Stimulated activated CD4-positive, alpha-beta T cell treated with anti-CD3 and anti-CD28 coated beads, Interleukin-15, amount 100 ng/mL, for 1 hour (primary cell): Measurements from ENCODE around the gene NELFA.

ENCODE experiments used
- DNase-seq, 2 donors: peaks; one replicate each; pipeline ENCODE4 v3.0.0-alpha.2; 2020; ENCODE audit warnings: low read depth in 1 of 2, low spot score in 1 of 2

Gene NELFA

DNA sequence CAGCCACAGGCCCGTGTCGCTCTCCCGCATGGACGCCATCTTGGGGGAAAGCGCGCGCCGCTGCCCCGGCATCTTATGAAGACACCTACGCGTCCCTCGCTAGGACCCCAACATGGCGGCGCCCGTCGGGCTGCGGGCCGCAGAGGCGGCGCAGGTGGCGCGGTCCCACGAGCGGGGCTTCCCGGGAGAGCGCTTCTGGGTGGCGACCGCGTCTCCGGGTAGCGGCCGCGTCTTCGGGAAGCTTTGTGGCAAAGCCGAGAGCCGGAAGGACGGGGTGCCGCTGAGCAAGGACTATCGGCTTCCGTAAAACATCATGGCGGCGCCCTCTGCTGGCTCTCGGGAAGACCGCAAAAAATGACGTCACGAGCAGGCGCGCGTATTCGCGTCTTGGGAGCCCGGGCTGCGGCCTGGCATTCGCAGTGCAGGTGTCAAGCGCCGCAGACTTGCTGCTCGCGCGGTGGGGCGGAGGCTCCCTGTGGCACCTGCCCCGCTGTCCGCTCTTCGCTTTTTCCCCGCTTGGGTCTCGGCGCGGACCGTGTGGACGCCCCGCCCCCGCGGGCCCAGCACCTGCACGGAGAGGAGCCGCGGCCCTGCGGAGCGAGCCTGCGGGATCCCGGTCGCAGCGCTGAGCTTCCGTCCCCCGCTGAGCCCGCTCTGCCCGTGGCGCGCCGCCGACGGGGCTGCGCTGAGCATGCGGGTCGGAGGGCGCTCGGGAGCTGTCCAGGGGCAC, at the start of gene NELFA:
Gene NELFA (minus strand): TSS at position 54 of the 730 bp plus-strand sequence. CDS start 15 bp downstream, at position 39.
- peak; percentile 88 to 89 for DNase-seq

DNA sequence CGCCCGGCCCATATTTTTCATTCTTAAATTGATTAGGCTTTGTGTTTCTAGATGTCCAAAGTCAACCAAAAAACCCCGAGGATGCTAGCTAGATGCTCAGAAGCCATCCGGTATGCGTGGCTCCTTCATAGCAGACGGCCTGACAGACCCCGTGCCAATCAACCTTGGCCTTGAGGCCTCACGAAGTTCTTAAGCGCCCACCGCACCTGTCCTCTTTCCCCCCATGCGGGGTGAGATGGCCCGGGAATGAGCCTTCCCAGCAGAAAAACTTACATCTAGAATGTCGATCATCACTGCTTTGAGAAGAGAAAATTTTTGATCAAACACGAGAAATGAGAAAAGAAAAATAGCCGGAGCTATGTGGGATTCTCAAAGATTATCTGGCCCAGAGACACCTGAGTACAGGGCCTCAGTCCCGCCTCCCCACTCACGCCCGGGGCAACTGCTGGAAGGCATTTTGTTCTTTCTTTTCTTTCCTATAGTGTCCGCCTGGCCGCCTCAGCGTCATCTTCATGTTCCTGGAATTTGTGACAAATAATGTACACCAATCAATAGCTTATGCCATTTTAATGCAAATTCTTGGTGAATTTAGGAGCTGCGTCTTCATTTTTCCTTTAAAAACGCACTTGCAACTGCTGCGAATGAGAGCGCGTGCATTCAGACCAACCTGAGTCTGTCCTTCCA, 48.8 kb upstream of the NELFA start:
- DNase-seq, result no peak

DNA sequence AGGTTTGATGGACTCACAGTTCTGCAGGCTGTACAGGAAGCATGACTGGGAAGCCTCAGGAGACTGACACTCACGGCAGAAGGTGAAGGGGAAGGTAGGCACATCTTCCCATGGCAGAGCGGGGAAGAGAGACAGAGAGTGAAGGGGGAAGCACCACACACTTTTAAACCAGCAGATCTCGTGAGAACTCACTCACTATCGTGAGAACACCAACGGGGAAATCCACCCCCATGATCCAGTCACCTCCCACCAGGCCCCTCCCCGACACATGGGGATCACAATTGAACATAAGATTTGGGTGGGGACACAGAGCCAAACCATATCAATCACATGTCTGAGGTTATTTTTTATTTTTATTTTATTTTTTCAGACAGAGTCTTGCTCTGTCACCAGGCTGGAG, 45.4 kb upstream of the NELFA start:
- DNase-seq, result no peak

GRCh38 chr4:2051086-2051485, 42.3 kb upstream of the NELFA start:
- no peak for DNase-seq

DNA sequence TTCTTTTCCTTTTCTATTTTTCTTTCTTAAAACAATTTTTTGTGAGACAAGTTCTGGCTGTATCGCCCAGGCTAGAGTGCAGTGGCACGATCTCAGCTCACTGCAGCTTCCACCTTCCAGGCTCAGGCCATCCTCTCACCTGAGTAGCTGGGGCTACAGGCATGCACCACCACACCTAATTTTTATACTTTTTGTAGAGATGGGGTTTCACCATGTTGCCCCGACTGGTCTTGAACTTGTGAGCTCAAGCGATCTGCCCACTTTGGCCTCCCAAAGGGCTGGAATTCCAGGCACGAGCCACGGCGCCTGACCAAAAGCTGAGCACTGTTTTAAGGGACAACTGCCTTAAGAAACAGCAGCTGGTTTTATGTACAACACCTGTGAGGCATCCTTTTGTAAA, 41.0 kb upstream of the NELFA start:
- no peak for DNase-seq

DNA sequence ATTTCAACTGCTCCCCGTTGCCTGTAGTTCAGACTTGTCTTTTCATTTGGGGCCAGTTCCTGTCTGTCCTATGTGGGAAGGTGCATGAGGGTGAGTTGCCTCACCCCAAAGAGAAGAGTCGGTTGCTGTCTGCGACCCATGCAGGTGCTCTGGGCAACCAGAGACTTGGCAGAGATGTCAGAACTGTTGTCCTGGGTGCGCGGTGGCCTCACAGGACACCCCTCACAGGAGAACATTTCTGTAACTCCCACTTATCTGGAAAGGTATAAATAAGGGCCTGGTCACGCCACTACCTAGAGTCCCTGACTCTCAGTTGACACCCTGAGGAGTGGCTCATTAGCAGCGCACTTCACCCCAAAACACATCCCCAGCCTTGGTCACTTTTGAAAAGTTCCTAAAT, 40.6 kb upstream of the NELFA start:
- no peak for DNase-seq

GRCh38 chr4:2048831-2049230, 40.1 kb upstream of the NELFA start:
- DNase-seq, result no peak

DNA sequence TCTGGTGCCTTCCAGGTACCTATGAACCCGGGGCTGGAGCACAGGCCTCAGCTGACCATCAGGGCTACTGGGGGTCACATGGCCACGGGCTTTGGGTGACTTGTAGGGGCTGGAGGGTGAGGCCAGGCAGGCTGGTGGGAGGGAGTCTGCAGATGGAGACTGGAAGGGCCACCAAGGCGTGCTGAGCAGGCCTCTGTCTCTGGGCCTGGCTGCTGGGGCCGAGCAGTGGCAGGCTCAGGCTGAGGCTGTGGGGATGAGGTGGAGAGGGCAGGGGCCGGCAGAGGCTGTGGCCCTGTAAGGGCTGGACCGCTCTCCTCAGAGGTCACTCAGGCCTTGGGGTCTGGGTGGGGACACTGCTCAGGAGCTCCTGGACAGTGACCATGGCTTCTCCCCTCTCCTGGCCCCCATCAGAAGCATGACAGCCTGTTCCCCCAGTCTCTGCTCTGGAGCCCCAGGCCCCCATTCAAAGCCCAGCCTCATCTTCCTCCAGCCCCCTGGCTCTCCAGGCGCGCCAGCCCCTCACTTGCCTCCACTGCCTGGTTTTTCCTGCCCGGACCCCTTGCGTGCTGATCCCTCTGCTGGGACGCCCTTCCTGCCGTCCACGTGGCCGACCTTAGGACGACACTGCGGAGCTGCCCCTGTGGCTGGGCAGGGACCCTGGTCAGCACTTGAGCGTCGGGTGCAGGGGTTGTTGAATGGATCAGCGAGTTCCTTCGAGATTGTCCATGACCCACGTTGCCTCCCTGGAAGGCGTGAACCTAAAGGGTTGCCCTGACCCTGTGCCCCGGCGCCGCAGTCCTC, 39.2 kb upstream of the NELFA start:
- DNase-seq, result no peak

- no peak for DNase-seq
These were observed 38.4 kb upstream of the NELFA start for GRCh38 chr4:2047031-2047660.

- DNase-seq, result no peak
These were observed 37.5 kb upstream of the NELFA start for GRCh38 chr4:2046031-2046961.

DNA sequence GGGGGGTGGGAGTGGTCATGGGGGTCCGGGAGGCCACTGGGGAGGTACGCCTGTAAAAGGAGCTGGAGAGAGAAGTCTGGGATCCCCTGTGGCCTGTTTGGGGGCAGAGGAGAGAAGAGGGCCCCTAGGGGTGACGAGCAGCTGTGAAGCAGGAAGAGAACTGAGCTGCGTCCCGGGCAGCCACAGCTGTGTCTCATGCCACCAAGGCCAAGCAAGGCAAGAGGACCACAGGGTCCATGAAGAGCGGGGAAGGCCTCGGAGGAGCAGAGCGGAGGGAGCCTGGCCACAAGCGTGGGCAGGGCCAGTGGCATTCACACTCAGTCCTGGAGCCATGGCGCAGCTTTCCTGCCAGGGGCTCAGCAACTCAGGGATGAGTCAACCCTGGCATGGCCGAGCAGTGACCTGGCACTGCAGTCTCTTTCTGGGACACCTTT, 36.8 kb upstream of the NELFA start:
- no peak for DNase-seq

GRCh38 chr4:2044542-2045517, 36.1 kb upstream of the NELFA start:
- no peak for DNase-seq

GRCh38 chr4:2044119-2044485, 35.3 kb upstream of the NELFA start:
- DNase-seq, result no peak

- DNase-seq, result no peak
These were observed 34.8 kb upstream of the NELFA start for GRCh38 chr4:2043396-2044118.

- DNase-seq, result no peak
These were observed 34.2 kb upstream of the NELFA start for GRCh38 chr4:2042947-2043395.

DNA sequence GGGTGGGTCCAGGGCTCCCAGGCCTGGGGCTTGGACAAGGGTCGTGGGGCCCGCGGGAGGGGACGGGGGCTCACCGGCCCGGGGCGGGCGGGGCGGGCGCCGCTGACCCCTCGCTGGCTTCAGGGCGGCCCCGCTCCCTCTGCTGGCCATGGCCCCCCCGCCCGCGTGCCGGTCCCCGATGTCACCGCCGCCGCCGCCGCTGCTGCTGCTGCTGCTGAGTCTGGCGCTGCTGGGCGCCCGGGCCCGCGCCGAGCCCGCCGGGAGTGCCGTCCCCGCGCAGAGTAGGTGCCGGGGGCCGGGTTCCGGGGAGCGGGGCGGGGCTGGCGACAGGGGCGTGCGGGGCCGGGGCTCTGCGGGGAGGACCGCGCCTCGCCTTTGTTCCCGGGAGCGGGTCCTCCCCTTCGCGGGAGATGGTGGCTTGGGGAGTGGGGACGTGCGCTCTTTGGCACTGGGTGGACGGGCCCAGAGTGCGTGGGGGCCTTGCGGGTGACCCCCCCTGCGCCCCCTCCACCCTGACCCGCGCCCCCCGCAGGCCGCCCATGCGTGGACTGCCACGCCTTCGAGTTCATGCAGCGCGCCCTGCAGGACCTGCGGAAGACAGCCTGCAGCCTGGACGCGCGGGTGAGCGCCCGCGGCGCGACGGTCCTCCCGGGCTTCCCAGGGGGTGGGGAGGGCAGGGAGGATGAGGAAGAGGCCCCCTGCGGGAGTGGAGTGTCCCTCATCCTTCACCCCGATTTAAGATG, 33.6 kb upstream of the NELFA start:
- DNase-seq, result peak in 1 of 2 donors; percentile 32

DNA sequence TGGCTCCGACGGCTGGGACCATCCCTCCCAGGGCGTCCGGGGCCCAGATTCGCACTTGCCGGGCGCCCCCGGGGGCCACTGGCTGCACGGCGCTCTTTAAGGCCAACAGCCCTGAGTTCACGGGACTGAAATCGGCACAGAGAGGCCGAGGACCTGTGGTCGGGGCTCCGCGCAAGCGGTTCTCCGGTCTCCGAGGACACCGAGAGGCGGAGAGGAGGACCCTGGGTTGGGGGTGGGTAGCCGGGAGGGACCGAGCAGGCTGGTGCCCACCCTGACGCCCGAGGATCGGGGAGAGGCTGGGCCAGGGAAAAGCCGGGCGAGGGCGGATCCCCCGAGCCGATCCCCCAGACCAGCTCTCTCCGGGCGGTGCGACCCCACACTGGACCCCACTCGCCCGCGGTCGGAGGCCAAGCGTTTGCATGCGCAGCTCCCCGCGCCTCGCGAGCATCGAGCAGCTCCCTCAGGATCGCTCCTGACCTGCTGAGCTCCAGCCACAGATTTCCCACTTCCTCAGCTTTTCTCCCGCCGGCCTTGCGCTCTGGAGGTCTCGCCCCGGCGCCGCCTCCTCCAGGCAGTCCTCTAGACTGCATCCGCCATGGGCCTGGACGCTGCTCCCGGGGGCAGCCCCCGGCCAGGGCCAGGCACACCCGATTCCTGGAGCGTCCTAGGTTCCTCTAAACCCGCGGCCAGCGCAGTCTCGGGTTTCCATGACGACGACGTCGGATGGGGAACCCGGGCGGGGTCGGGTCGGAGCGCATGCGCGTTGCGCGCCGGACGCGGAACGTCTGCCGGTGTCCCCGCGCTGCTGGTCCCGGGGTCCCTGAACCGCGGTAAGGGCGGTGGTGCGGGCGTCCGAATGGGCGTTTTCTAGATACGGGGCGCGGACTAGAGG, 32.7 kb upstream of the NELFA start:
- DNase-seq, result peak; percentile 66 to 78
